CD4-positive, alpha-beta T cell treated with Interleukin-12 subunit alpha and Interleukin-12 subunit beta, for 1 hour (primary cell): Measurements from ENCODE around the gene ANK3.
"Not testable (repeated sequence)": the region's sequence is repeated elsewhere in the genome, so short reads cannot be mapped to it uniquely, and the experiment has no call there.

Experiments used
- DNase-seq: peaks from one replicate; pipeline ENCODE4 v3.0.0-alpha.2; 2020

The ANK3 gene

DNA sequence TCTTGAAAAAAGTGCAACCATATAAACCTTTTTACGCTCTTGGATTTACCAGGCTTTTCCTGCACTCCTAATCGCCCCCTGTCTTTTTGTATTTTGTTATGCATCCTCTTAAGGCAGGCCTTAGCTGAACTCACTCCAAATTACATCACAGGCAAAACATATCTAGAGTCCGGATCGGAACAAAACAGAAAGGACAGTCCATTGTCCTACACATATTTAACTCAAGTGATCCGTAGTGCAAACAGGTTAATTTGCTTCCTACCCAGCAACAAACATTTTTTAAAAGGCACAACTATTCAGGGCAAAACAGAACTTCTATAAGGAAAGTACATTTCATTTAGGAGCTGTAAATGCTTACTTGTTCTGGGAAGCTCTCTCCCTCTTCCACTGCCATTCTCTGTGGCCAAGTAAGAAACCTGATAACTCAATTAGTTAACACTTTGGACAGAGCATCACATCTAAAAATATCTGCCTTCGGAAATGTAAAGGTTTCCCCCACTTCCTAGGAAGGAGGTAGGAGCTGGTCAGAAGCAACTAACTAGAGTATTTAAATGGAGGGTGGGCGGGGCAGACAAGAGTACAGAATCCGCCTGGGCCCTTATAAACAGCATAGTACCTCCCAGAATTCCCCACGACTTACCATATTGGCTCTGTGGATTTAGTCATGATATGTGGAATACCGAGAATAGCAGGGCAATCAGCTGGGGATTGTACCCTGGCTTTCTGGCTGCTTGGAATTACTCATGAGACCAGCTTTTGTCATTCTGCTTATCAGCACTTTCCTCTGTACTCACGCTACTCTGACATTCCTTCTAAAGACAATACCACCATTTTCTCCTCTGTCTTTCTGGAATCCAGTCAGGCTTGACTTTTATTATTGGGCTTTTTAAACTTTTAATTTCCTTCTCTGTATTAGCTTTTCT lies 89.5 kb downstream of the ANK3 start:
- DNase-seq: no peak

DNA sequence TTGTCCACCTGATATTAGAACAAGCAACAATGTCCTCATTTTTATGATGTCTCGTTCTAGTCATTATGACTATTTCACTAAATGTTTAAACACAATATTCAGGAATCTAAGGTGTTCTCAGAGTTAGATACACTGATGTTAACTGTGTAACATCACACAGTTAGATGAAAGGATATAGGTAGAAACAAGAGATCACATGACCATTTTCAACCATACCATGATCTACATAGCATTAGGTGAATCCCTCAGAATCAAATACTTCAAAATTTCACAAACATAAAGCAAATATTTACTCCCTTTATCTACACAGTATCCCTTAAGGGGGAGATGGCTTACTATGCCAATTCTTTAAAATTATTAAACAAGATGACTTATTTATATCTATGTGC lies 90.3 kb downstream of the ANK3 start:
- no peak for DNase-seq

DNA sequence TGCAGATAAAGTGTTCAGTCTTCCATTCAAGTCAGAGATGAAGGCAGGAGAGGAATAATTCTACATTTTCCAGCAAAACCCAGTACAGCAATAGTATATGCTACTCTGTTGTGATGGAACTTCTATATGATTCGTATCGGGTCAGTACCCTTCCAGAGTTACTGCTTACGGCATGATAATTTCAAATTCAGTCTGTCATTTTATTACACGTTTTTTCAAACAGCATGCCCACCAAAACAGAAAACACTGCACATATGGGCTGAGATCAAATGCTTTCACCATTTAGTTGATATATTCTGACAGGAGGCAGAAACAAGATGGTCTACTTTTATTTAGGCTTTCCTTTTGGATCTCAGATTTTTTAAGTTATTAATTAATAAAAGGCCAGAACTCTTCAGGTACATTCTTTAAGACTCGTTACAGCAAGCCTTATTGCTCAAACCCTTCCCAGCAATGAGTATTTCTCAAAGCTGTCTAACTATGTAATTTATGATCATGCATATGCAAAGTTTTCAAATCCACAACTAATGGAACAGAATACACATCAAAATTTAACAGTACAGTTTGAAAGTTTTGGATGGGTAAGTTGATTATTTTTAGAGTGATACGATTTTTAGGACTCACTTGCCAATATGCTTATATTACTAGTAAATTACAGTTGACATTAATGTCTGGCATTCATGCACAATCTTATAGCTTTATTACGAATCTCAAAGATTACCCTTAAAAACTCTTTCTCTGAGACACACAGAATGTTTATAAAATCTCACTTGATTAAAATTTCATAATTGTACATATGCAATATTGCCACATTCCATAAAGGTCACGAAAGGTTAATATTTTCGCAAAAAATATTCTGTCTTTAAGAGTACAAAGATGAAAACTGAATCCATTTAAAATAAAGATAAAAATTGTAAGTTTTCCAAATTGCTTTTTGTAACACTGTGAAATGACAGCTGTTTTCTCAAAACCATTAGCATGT lies 91.0 kb downstream of the ANK3 start:
- no peak for DNase-seq

DNA sequence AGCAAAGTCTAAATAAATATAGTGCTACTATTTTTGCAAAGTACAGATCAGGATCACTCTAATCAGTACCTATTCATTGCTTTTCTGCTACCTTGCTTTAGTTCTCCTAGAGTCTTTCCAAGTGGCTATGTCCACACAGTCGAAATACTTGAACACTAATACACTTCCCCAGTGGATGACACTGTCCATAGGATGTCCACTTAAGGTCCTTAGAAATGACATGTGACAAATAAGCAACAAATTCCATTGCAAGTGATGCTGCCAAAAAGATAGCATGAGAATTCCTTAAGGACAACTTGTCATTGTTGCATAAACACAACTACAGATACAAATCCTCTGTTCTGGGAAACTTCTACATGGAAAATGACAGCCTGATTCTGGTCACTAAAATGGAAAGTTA lies 93.6 kb downstream of the ANK3 start:
- no peak for DNase-seq

DNA sequence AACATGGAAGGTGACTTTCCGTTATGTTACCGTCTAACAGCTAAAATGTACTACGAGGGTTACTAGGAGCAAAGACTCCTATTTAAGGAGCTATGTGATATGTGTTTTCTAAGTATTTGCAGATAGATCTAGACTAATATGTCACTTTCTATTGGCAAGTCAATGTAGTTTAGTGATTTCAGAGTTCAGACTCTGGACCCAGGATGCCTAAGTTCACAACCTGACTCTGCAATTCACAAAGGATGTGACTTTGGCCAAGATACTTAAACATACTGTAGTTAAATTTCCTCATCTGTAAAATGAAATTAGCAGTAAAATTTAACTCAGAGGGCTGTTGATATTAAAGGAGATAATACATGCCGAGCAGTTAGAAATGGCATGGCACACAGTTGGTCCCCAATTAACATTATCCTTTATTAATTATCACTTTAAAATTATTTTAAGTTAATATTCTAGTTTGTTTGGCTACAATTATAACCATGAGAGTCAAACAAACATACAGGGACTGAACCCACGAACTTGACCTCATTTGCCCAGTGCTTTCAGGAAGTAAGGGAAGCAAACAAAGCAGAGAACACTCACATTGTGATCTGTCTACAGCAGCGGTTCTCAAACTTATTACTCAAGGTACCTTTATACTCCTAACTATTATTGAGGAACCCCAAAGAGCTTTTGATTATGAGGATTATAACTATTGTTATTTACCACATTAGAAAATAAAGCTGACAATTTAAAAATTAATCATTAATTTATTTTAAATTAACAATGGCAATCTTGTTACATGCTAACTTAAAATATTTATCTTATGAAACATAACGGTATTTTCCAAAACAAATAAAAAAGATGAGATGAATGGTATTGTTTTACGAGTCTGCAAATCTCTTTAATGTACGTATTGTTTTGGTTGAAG lies 94.4 kb downstream of the ANK3 start:
- no peak for DNase-seq

DNA sequence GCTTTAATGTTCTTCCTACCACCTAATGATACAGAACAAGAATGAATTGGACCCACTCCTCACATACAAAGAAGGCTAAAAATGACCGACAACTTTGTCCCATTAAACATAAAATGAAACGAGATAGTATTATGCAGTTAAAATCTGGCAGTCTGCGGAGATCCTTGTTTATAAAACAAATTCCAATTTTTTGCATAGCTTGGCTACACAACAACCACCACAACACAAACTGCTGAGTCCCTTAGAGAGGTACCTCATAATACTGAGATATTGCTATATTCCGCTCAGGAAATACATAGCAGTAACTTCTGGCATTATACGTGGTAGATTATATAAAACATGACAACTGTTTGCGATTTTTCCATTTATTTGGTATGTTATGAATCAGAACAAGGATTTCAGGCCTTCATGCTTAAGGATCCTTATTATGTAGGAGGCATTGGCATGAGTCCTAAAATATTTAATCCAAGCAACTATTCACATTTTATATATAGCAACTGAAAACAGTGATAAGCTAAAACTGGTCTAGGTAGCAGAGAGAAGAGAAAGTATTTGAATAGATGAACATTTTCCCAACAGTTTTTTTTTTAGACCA lies 96.0 kb downstream of the ANK3 start:
- no peak for DNase-seq

DNA sequence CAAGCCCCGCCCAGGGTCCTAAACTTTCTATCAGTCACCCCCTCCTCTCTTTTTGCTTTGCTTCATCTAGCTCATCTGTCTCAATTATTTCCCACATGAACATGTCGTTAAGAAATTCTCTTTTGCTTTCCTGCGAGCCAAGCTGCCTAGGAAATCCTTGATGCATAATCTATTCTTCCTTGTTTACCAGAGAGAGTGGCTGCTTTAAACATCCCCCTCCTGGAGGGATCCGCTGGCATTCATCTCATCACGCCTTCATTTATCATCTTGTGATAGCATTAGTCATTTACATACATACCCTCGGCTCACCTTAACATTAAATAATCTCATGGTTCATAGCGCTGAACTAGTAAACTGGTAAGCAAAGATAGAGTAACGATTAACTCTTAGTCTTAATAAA lies 96.7 kb downstream of the ANK3 start:
- no peak for DNase-seq

DNA sequence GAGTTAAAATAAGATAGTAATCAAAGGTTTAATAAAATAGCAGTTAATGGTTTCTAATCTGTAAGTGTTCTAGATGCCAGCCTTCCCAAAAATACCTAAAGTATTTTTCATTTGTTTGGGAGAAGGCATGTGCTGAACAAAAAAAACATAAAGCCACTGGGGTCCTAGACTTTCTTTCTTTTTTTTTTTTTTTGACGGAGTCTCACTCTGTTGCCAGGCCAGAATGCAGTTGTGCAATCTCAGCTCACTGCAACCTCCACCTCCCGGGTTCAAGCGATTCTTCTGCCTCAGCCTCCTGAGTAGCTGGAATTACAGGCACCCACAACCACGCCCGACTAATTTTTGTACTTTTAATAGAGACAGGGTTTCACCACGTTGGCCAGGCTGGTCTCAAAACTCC lies 97.1 kb downstream of the ANK3 start:
- DNase-seq: not testable (repeated sequence)

DNA sequence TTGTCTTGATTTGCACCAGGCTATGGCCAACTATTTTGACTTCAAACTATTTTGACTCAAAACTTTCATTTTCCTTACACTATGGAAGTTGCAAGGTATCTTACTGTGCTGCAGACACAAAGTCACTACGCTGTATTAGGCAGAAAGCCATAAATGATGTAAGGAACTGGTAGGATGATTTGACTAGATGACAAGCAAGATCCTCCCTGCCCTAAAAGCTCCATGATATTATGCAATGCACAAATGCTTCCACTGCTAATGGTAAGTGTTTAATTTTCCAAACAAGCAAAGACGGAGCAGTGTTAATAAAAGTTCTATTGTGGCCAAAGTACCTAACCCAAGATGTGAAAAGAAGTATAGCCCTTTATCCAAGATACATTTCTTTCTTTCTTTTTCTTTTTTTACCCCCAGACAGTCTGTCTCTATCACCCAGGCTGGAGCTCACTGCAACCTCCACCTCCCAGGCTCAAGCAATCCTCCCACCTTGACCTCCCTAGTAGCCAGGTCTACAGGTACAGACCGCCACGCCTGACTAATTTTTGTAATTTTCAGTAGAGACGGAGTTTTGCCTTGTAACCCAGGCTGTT lies 98.2 kb downstream of the ANK3 start:
- no peak for DNase-seq

DNA sequence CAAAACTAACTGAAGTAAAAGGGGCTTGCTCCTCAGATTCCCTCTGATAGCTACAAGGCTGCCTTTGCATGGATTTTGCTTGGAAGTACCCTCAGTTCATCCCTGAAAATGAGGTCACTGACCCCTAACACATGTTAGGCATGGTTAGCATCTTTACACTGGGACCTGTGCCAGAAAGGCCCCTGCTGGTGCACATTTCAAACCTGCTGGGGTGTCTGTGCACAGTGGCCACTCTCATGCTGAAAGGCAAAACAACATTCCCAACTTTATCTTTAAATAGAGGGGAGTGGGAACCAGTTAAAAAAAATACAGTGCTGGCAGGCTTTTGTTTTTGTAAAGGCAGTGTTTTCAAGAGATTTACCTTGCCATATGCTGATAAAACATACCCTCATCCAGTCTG lies 99.1 kb downstream of the ANK3 start:
- no peak for DNase-seq

DNA sequence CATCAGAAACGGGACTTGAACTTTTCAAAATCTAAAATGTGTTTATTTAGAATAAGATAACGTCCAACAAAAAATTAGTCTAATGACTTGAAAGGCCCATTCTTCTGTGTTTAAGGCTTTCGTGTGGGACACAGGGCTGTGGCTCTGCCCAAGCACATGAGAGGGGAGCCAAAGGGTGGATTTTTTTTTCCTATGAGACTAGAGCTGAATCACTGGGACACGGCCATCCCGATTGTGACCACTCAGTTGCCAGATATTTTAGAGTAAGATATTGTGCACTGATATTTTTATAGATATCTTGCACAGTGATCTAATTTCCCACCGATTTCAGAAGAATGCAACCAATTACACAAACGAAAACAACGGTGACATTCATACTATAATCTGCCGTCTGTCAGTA lies 99.9 kb downstream of the ANK3 start:
- no peak for DNase-seq

DNA sequence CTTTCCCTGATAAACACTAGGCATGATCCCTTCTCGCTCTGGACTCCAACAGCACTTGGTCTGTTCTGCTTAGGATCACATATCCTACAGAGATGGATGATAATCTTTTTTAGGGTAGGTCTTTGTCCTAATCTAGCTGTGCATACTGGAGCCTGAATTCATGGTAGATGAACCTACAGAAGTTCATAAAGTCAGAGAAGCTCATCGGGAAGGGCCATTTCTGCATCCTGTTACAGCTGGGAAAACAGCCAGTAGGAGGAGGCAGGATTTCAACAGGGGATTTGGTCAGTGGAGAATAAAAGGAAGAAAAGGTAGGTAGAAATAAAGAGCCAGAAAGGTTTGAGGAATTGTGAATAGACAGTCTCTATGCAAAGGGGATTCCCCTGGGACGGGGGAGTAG lies 101.4 kb downstream of the ANK3 start:
- no peak for DNase-seq

DNA sequence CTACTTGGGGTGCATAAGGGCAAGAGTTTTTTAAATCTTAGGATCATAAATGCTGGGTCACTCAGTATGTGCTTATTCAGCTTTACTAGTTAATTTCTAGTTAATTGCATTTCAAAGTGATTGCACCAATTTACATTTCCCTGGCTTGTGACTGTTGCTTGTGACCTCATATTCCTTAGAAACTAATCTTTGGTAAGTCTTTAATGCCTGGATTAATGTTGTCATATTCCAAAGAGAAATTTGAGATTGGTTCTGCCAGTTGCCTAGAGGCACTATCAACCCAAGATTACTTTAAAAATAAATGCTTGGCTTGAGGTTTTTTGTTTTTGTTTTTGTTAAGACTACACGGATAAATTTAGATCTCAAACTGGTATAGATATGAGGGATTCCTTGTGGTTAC lies 103.1 kb downstream of the ANK3 start:
- no peak for DNase-seq

DNA sequence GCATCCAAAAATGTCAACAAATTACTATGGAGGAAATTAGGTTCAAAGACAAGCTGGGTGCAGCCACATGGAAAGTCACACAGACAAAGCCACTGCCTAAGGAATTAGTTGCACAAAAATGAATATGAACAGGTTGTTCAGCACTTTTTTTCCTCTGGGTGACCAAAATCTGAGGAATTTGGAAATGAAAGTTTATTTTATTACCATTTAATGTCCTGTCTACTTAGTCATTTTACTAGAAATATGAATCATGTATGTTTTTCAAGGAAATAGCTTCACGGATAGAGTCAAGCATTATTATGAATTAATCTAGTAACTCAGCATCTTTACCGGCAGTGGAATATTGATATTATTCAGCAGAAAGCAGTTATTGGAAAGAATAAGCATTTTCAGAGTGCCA lies 106.3 kb downstream of the ANK3 start:
- DNase-seq: no peak

DNA sequence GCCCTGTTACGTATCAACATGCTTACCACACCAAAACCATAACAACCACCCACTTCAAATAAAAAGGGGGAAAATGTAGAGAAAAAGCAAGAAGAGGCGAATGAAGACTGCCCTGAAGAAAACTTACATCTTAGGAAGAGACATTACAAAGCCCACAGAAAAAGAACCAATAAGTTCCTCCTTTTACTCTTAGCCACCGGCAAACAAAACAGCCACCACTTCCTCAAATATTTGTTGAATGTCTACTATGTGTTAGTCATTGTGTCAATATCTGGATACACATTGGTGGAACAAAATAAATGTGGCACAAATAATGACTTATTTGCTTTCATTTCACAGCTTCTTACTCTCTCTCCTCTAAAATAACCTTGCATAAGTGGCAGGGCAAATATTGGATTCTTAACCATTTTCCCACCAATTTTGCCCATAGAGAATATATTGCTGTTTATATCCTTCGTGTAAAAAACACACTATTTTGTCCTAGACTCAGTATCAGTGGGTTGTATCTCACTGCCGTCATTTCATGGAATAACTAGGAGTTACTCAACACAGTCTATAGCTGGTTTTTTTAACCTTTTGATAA lies 106.8 kb downstream of the ANK3 start:
- no peak for DNase-seq

DNA sequence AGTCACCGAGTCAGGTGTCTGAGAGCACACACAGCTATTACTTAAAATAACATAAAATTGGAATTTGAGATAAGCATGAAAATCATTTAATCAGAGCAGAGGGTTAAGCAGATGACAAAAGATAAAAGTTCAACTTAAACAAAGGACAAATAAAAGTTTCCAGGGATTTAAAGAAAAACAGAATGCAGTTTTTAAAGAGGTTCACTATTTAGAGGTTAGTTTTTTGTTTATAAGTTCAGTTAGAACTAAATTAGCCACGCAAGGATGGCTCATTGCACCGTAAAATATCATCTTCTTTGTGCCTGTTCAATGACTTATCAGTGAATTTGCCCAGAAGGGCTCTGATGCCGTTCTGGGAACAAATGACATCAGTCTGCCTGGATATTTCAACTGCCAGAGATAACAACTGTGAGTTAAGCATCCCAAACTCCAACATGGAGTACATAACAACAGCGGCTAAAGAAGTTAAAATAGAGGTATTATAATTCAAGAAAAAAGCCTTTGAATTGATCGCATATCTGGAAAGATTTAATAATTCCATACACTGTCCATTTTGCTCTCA lies 107.8 kb downstream of the ANK3 start:
- DNase-seq: no peak

DNA sequence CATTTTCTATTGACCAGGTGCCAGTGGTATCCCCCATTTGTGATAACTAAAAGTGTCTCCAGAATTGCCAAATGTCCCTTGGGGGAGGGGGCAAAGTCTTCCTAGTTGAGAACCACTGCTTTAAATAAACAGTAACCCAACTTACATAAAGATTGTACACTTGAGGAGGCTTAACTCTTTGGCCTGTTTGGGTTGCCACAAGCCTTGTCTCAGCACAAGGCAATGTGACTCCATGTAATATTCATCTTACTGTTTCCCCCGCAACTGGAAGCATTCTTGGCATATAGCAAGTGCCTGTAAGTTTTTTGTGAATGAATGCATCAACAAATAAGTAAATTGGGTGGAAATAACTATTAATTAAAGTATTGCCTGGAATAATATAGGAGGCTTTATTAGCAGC lies 108.3 kb downstream of the ANK3 start:
- DNase-seq: no peak

DNA sequence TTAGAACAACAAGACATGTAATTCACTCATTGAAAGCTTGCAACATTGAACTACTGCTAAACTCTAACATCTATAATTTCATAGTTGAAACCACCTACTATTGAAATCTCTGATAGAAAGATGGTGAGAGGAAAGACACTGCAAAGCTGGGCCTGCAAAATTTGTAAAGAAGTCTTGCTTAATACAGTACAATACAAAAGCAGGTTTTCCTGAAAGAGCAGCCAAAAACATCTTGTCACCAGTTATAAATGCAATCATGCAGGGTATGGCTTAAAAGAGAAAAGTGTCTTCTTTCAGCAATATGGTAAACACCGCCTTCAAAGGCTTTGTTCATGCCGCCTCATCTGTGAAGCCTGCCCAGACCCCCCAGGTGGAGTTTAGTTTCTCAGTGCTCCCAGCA lies 109.2 kb downstream of the ANK3 start:
- no peak for DNase-seq

DNA sequence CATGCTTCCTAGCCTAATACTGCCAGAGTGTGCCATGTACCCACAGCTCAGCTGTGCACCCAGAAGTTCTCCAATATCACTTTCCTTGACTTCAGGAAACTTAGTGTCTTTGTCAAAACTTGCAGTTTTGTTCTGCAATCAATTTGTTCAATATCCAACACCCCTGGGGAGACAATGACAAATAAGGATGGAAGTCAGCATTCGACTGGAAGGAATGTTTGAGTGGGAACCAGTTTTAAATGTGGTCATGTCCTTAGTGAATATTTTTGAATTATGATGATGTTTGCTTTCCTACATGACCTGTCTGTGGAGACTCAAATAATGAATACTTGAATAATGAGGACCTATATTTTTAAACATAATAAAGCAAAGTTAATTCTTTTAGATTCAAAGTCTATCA lies 112.0 kb downstream of the ANK3 start:
- DNase-seq: no peak

DNA sequence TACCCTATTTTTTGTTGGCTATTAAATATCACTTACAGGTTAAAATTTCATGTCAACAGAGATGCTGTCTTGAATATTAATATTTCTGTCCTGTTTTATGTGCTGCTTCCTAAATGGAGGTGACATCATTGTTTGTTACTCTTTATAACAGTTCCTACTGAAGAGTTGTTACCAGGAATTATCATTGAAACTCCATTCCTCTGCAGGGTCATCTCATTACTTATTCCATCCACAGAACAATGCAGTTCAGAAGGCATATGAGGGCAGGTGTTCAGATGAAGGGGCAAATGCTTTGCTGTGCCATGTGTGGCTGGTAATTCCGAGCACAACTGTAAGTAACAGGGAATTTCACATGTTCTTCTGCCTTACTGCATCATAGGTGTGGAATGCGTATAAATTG lies 113.4 kb downstream of the ANK3 start:
- DNase-seq: no peak

DNA sequence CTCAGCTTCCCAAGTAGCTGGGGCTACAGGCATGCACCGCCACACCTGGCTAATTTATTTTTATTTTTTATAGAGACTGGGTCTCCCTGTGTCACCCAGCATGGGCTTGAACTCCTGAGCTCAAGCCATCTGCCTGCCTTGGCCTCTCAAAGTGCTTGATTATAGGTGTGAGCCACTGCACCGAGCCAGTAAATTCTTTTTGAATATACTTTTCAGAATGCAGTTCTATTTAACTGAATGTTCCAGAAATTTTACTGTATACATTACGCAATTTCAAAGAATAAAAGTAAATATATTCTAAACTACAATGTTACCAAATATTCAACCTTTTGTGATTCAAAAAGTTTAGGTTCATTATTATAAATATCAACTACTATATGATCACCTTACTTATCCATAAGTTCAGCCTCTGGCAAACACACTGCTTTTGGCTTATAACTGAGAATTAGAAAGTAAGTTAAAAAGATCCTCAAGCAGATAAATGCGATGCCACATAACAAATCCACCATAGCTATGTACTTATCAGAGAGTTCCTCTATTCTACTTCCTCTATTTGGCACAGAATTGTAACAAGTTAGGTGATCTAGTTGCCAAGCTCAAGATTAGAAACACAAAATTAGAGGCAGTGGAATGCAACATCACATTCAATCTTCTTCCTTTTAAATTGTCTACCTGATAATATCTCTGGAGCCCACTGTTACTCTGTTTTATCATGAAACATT lies 118.2 kb downstream of the ANK3 start:
- no peak for DNase-seq
